ENCODE data around the gene FMNL2. TPM values are rescaled to one million over a fixed set of nuclear protein-coding genes. Genes with fewer than 3 reads are reported as not detected.

Gene FMNL2
- total and polyA plus RNA-seq, 8 donors = 7.8 to 100.0 (median 36.5) TPM

DNA sequence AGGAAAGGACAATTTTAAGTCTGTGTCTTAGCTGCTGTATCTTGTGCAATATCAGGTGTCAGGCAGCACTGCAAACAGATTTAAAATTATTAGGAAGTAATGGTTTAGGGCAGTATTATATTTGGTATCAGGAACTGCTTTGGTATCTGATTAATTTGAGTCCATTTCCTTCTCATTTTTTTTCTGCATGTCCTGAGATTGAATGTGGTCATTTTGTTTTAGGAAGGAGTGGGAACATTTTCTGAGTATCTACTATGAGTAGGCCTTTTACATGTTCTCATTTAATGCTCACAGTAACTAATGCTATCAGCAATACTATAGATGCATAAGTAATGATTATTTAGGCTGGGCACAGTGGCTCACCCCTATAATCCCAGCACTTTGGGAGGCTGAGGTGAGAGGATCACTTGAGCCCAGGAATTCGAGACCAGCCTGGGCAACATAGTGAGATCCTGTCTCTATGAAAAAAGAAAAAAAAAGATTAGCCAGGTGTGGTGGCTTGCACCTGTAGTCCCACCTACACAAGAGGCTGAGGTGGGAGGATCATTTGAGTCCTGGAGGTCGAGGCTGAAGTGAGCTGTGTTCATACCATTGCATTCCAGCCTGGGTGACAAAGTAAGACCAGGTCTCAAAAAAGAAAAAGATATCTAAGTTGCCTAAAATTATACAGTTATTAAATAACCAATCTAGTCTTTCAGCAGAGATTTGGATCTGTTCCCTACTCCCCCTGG, 4.7 kb downstream of the FMNL2 start:
- H3K27ac ChIP-seq = no peak overlapping the region
- DNase-seq = no peak
- no peak overlapping the region for H3K4me3 ChIP-seq
- 79 to 92% (median 86%) methylated on average over 2 of the region's 2 CpGs for WGBS, 5 donors
- intact Hi-C loops (cut with DNase I; ENCODE audit: low total_unique reads) = loop anchor here (10.0 kb wide), 1 partner anchor 285 kb away; no protein-coding TSS in a partner anchor
- H3K9me3 ChIP-seq = no peaks in the 10 kb centered on the region
- peaks cover 0 to 12% (median 0%) of the 10 kb centered on the region in 3 donors for H3K27me3 ChIP-seq
- peaks cover 8 to 53% (median 25%) of the 10 kb centered on the region in 4 donors for H3K4me1 ChIP-seq
- no peak for TF ChIP-seq POLR2A (IDR thresholded peaks at IDR 0.05)
- H3K36me3 ChIP-seq = peaks cover 0 to 12% (median 5%) of the 10 kb centered on the region in 4 donors

DNA sequence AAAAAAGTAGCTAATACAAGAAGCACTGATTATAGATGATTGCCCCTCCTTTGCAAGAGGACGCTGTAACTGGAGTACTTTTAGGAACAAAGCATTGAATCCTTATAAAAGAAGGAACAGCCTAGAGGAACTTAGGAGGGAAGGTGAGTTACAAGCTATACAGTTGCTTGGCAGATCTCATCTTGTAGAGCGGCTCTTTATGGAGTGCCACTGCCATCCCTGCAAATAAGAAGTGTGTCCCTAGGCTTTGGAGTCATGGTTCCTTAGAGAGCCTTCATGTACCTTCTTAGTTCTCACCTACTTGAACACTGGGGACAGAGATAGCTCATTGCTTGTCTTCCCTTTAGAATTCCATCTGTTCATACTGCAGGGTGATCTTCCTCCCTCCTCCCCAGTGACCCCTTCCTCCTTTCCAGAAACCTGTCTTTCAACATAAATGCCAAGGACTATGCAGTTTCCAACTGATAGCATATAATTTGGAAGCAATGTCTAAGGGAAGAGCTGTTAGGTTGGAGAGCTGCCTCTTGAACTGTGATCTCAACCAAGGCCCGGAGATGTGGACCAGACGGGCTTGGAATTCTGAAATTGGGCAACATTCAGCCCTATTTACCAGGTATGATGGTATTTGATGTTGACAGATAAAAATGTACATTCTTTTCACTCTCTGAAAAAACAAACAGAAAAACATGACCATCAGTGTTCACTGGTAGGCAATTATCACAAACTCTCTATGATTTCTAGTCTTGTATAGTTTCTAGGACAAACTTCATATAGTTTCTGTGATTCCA, 7.5 kb downstream of the FMNL2 start:
- no peak for DNase-seq
- intact Hi-C loops (cut with DNase I; ENCODE audit: low total_unique reads) = no loop called here
- H3K36me3 ChIP-seq = peaks cover 0 to 12% (median 5%) of the 10 kb centered on the region in 4 donors
- no peak overlapping the region for H3K4me3 ChIP-seq
- peaks cover 0 to 34% (median 15%) of the 10 kb centered on the region in 4 donors for H3K4me1 ChIP-seq
- no peaks in the 10 kb centered on the region for H3K9me3 ChIP-seq
- TF ChIP-seq POLR2AphosphoS5 (IDR thresholded peaks at IDR 0.05) (no peak), EP300 (IDR thresholded peaks at IDR 0.05) (no peak), POLR2A (IDR thresholded peaks at IDR 0.05) (no peak)
- TF ChIP-seq, protein P1, sequence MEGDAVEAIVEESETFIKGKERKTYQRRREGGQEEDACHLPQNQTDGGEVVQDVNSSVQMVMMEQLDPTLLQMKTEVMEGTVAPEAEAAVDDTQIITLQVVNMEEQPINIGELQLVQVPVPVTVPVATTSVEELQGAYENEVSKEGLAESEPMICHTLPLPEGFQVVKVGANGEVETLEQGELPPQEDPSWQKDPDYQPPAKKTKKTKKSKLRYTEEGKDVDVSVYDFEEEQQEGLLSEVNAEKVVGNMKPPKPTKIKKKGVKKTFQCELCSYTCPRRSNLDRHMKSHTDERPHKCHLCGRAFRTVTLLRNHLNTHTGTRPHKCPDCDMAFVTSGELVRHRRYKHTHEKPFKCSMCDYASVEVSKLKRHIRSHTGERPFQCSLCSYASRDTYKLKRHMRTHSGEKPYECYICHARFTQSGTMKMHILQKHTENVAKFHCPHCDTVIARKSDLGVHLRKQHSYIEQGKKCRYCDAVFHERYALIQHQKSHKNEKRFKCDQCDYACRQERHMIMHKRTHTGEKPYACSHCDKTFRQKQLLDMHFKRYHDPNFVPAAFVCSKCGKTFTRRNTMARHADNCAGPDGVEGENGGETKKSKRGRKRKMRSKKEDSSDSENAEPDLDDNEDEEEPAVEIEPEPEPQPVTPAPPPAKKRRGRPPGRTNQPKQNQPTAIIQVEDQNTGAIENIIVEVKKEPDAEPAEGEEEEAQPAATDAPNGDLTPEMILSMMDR (IDR thresholded peaks at IDR 0.05) = no peak
- H3K27me3 ChIP-seq = no peaks in the 10 kb centered on the region
- H3K27ac ChIP-seq = no peak overlapping the region
- WGBS, 5 donors = 86 to 95% (median 93%) methylated on average over 4 of the region's 4 CpGs

DNA sequence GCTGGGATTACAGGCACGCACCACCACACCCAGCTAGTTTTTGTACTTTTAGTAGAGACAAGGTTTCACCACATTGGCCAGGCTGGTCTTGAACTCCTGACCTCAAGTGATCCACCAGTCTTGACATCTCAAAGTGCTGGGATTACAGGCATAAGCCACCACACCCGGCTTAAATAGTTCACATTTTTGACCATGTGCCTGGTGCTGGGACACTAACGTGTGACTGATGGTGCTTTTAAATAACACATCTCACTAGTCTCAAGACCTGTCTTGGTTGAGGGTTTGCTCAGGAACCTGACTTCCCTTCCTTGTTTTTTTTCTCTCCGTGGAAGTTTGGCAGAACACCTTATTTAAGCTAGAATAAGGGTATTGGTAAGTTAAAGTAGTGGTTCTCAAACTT, 8.5 kb downstream of the FMNL2 start:
- Histone ChIP-seq H3K27me3 (no peaks in the 10 kb centered on the region), H3K9me3 (no peaks in the 10 kb centered on the region), H3K27ac (no peak overlapping the region), H3K36me3 (peaks cover 0 to 12% (median 5%) of the 10 kb centered on the region in 4 donors), H3K4me3 (no peak overlapping the region), H3K4me1 (peaks cover 0 to 24% (median 11%) of the 10 kb centered on the region in 4 donors)
- DNase-seq = no peak
- TF ChIP-seq EP300 (IDR thresholded peaks at IDR 0.05) (no peak), POLR2A (IDR thresholded peaks at IDR 0.05) (no peak)
- intact Hi-C loops (cut with DNase I; ENCODE audit: low total_unique reads) = no loop called here
- WGBS, 5 donors = 79 to 85% (median 83%) methylated on average over 4 of the region's 4 CpGs

DNA sequence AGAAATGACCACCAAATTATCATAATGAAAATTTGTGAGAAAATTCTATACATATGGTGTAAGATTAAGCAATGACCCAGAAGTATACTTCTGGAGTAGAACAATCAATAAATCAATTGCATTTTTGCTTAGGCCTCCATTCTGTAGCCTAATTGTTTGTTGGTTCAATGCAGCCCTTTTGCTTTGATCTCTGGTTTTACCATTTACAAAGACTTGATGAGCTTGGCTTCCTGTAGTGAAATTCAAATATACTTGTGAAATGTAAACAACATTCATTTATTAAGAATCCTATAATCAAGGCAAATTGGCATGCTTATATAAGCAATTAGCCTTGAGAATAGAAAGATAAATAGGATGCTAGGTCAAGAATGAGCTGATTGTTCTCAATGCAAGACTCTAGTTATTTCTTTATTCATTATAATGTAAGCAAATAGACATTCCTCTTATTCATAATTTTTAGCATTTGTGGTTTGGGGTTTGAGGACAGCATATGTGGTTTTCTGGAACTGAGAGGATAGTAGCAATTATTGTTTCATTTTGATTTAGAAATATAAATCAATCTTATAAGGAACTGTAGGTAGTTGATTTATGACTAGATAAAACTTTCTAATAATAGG, 9.7 kb downstream of the FMNL2 start:
- TF ChIP-seq POLR2A (IDR thresholded peaks at IDR 0.05) (no peak), EP300 (IDR thresholded peaks at IDR 0.05) (no peak)
- H3K9me3 ChIP-seq = no peaks in the 10 kb centered on the region
- DNase-seq = no peak
- no peak overlapping the region for H3K27ac ChIP-seq
- no peaks in the 10 kb centered on the region for H3K27me3 ChIP-seq
- intact Hi-C loops (cut with DNase I; ENCODE audit: low total_unique reads) = no loop called here
- no peak overlapping the region for H3K4me3 ChIP-seq
- peaks cover 0 to 12% (median 5%) of the 10 kb centered on the region in 4 donors for H3K36me3 ChIP-seq
- H3K4me1 ChIP-seq = peaks cover 0 to 13% (median 6%) of the 10 kb centered on the region in 4 donors

DNA sequence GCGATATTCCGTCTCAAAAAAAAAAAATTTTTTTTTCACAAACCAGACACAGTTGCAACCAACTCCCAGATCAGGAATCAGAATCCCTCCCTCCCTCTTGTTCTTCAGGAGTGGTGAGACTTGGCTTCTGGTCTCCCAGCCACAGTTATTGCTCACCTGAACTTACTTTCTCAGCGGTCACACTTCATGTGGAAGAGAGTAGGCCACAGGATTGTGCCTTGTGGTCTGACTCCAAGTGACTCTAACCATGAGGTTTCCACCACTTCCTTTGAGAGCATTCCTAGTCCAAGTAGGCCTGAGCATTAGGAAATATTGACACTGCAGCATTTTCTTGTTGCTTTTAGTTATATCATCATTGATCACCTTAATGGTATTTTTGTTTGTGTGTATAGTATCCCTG, 12.1 kb downstream of the FMNL2 start:
- H3K36me3 ChIP-seq = peaks cover 0 to 12% (median 5%) of the 10 kb centered on the region in 4 donors
- TF ChIP-seq POLR2AphosphoS5 (IDR thresholded peaks at IDR 0.05) = no peak
- no peak for TF ChIP-seq EP300 (IDR thresholded peaks at IDR 0.05)
- TF ChIP-seq, protein P1 (IDR thresholded peaks at IDR 0.05) = no peak
- no peak for TF ChIP-seq POLR2A (IDR thresholded peaks at IDR 0.05)
- H3K4me1 ChIP-seq = peaks cover 0 to 9% (median 2%) of the 10 kb centered on the region in 4 donors
- 89 to 98% (median 95%) methylated on average over 3 of the region's 3 CpGs for whole genome bisulfite sequencing, 5 donors
- no peak overlapping the region for H3K27ac ChIP-seq
- H3K4me3 ChIP-seq = no peak overlapping the region
- no peaks in the 10 kb centered on the region for H3K9me3 ChIP-seq
- H3K27me3 ChIP-seq = no peaks in the 10 kb centered on the region
- no peak for DNase-seq
- intact Hi-C loops (cut with DNase I; ENCODE audit: low total_unique reads) = no loop called here

Measured in stomach (tissue), 9 donors.